Fibroblast of skin of back (primary cell): ENCODE results near the gene TPP2. TPM values are rescaled to one million over a fixed set of nuclear protein-coding genes. Genes with fewer than 3 reads are reported as not detected.
A peak's percentile ranks its signal among the peaks of the same experiment; 100 is the strongest.

ENCODE experiments used
- DNase-seq: peaks from one replicate; pipeline ENCODE4 v3.0.0-alpha.2; 2013
- polyA plus RNA-seq, 2 experiments: library from polyadenylated mRNA; unstranded; fragments of 120-200 nt; gene quantifications; one replicate each; pipeline ENCODE4 v1.2.1, GENCODE V29; 2013; ENCODE audit not compliant: insufficient read length in 2 of 2

The TPP2 gene
- 24.0 TPM for polyA plus RNA-seq (2013, experiment 1 of 2; ENCODE audit: insufficient read length)
- 23.5 TPM for polyA plus RNA-seq (2013, experiment 2 of 2; ENCODE audit: insufficient read length)

- DNase-seq: peak; percentile 97
Observed at GRCh38 chr13:102596147-102597028, at the start of gene TPP2. TSS of gene TPP2 (plus strand) at chr13:102596986. CDS start at chr13:102597039, 53 bp downstream.

DNA sequence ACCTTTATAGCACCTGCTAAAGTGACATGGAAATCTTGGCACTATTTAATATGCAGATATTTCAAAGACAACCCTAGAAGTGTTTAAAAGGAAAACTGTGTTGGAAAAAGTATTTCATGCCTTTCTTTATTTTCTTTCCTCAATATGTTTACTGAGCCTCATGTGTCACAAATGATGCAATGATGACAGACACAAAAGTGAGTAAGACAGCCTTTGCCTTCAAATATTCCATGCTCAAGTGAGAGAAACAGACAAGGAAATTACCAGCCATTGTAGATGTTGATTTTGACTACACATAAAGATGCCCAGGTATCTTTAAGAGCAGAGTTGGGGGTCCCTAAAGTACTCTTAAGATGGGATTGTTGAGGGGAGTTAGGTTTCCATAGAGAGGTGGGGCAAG lies 48.0 kb upstream of the TPP2 start:
- DNase-seq: no peak

DNA sequence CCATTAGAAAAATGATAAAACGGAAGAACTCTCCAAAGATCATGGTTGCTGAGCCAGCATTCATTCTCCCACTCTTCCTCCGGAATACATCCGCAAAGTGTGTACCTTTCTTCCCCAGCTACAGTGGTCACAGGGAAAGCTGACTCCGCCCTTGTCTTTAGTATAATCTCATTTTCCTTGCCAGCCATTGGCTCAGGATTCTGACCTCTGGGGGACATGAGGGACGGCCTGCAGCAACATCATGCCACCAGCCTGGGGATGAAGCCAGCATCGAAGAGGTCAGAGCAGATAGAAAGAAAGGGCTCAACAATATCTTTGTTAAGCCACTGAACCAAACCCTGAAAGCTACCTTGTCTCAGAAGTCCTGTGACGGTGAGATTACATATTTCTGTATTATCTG lies 46.3 kb upstream of the TPP2 start:
- DNase-seq: no peak

DNA sequence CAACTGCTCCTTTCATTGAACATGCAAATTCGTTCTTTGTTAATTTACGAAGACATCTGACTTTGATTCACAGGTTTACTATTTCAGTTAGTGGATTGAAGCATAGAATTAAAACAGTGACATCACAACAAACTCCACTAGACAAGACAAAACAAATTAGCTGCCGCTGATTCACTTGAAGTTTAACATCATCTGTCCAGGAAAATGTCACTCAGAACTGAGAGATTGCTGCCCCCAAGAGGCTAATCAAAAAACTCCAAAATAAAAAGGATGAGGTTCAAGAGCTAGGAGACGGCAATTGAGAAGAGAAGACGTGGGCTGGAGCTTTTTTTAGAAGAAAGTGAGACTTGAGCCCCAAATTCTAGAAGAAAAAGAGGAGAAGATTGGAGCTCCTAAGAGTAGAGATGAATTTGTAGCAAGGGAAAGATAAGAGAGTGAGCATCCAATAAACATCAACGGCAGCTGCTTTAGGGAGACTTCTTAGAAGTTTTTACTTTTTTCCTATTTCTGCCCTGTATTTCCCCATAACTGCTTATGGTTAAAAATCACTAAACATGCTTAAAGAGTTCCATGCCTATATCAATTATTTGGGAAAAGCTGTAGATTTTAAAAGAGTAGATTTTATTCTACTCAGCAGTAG lies 40.8 kb upstream of the TPP2 start:
- DNase-seq: peak; percentile 36

DNA sequence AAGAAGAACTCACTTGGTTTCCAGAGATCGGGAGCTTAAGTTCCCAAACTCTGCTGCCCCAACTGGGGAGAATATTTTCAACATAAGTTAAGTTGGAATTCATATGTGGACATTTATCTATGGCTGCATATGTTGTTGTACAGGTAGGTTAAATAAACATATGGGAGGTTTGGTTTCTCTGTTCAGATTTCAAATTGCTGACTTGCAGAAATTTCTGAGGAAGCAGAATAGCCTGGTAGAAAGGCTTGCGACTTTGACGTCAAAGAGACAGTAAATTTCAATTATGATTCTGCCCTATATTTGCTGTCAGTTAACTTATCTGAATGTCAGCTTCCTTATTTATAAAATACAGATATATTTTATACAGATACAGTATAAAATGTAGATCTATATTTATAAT lies 40.0 kb upstream of the TPP2 start:
- DNase-seq: no peak

GRCh38 chr13:102558029-102558428 lies 38.8 kb upstream of the TPP2 start:
- no peak for DNase-seq

GRCh38 chr13:102561933-102562332 lies 34.9 kb upstream of the TPP2 start:
- DNase-seq: no peak

DNA sequence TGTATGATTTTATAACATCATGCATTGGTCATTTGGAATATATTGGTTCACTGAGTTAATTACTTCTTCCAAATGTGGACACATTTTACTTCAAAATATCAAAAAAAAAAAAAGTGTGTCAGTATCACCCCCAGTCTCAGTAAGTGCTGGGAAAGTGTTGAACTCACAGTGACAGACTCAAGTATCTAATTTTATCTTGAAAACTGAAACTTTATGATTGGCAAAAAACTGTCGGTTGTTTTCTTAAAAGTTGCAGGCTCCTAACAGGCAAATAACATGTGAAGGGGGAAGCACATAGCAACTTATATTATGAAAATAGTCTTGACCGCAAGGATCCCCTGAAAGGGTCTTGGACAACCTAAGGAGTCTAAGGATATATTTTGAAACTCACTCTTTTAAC lies 33.5 kb upstream of the TPP2 start:
- no peak for DNase-seq

GRCh38 chr13:102564564-102564963 lies 32.2 kb upstream of the TPP2 start:
- no peak for DNase-seq

GRCh38 chr13:102566513-102566912 lies 30.3 kb upstream of the TPP2 start:
- DNase-seq: no peak

GRCh38 chr13:102567857-102568256 lies 28.9 kb upstream of the TPP2 start:
- DNase-seq: no peak

GRCh38 chr13:102569488-102569887 lies 27.3 kb upstream of the TPP2 start:
- DNase-seq: peak; percentile 45

GRCh38 chr13:102571075-102571474 lies 25.7 kb upstream of the TPP2 start:
- DNase-seq: no peak

DNA sequence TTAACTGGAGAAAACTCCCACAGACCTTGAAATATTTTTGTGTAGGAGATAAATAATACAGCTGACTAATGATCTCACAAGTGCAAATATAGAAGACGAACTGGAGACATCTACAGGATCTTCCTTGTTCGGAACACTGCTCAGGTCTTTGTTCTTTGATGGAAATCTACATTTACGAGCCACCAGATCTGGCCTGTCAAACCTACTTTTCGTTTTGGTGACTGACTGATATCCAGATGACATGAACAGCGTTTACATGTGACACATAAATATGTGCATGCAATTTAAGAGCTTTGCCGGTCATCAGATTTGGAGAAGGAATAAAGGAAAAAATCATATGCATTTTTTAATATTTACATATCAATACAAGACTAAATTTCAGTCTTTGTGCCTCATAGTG lies 24.5 kb upstream of the TPP2 start:
- no peak for DNase-seq

DNA sequence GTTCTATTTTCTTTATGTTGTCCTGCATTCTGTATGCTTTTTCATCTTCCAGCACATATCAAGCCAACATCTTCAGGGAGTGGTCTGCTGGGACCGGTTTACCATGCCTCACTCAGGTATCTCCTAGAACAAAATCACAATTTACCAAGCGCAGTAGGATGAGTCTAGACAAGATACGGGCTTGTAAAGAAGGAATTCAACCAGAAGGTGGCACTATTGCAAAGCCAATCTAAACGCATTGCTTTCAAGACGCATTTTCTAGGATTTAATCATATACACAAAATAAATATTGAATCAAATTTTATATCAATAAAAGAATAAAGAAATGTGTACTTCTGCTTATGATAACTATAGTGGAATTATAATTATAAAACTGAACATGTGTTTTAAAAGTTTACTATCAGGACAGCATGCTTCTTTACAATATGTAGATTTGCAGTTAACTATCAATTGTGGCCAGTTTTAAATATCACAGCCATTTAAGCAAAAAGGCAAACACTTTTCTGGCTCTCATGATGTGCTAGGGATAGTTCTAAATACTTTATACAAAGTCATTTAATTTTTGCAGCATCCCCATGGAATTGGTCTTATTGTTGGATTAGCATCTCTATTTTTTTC lies 16.1 kb upstream of the TPP2 start:
- DNase-seq: peak; percentile 67

DNA sequence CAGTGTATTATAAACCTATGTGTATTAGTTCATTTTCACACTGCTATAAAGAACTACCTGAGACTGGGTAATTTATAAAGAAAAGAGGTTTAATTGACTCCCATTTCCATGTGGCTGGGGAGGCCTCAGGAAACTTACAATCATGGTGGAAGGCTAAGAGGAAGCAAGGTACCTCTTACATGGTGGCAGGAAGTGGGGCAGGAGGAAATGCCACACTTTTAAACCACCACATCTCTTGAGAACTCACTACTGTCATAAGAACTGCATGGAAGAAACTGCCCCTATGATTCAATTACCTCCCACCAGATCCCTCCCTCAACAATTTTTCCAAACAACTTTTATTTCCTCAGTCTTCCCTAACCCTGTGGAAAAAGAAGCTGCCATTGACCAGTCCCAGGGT lies 14.5 kb upstream of the TPP2 start:
- DNase-seq: no peak

DNA sequence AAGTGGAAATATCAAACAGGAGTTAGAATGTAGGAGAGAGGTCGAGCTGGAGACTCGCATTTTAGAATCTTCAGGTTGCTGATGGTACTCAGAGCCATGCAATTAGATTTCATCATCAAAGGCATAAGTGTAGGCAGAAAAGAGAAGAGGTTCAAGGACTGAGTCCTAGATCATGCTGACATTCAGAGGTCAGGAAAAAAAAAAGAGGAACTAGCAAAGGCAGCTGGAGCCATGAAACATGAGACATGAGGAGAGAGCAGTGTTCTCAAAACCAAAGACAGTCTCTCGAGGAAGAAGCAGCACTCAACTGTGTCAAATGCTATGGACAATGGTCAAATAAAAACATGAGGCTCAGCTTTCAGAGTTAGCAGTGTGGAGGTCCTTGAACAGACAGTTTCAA lies 12.4 kb upstream of the TPP2 start:
- no peak for DNase-seq

GRCh38 chr13:102586615-102587014 lies 10.2 kb upstream of the TPP2 start:
- no peak for DNase-seq

GRCh38 chr13:102587916-102588315 lies 8.9 kb upstream of the TPP2 start:
- DNase-seq: no peak

GRCh38 chr13:102589301-102589822 lies 7.4 kb upstream of the TPP2 start:
- DNase-seq: no peak

GRCh38 chr13:102591988-102592781 lies 4.6 kb upstream of the TPP2 start:
- peak; percentile 62 for DNase-seq

- no peak for DNase-seq
Observed at GRCh38 chr13:102593466-102593865, 3.3 kb upstream of the TPP2 start.
